CMK (cell line): ENCODE results near the gene FUS.
"Not testable (repeated sequence)": the region's sequence is repeated elsewhere in the genome, so short reads cannot be mapped to it uniquely, and the experiment has no call there.

Experiments
- DNase-seq: peaks from one replicate; pipeline ENCODE4 v3.0.0-alpha.2; 2010; ENCODE audit warnings: low read depth

FUS gene

DNA sequence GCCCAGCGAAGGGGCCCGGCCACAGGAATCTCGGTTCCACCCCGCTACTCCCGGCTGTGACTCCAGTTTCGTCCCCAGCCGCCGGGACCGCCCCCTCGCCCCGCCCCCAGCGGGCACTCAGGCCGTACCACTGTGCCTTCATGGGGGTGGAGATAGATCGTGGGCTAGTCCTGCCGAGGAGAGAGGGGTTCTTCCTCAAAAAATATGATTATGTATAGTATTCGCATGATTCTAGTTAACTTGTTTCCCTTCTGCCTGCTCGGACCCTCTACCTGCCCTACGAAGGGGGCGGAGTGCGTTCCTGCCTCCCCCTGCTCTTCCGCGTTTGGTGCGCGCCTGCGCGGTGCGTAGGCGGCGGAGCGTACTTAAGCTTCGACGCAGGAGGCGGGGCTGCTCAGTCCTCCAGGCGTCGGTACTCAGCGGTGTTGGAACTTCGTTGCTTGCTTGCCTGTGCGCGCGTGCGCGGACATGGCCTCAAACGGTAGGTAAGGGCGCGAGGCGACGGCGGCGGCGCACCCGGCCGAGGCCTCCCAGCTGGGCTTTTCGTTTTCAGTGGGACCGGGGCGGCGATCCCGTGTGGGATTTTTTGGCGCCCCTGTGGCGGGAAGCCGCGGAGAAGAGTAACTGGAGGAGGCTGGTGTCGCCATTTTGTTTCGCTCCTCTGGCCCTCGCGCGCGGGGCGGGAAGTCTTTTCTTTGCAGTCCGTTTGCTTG, at the start of gene FUS:
FUS (plus strand) TSS at position 393 of the 713 bp plus-strand sequence; CDS start at position 469, 76 bp downstream.
- DNase-seq, result peak; percentile 95

DNA sequence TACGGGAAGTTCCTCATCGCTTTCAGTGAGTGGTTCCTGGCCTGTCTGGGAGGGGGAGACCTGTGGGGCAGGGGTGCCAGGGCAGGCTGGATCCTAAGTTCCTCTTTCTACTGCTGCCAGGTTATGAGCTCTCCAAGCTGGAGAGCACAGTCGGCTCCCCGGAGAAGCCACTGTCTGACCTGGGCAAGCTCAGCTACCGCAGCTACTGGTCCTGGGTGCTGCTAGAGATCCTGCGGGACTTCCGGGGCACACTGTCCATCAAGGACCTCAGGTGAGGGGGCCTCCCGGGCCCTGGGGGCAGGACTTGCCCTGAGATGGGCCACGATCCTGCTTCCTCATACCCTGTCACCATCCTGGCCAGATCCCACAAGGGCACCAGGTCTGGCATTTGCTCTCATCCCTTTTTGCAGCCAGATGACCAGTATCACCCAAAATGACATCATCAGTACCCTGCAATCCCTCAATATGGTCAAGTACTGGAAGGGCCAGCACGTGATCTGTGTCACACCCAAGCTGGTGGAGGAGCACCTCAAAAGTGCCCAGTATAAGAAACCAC, 49.5 kb upstream of the FUS start:
- no peak for DNase-seq

DNA sequence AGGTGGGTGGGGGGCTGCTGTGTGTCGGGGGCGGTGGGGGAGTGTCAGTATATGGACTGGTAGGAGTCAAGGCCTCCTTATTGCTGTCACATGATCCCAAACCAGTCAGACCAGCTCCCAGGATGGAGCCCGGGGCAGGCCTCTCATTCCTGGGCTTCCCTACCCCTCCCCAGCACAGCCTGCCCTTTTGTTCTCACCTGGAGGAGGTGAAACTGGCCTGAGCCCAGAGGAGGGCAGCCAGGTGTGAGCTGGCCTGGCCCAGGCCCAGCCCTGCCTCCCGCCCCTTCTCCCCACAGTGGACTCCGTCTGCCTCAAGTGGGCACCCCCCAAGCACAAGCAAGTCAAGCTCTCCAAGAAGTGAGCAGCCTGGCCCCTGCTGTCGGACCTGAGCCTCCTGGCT, 49.0 kb upstream of the FUS start:
- no peak for DNase-seq

DNA sequence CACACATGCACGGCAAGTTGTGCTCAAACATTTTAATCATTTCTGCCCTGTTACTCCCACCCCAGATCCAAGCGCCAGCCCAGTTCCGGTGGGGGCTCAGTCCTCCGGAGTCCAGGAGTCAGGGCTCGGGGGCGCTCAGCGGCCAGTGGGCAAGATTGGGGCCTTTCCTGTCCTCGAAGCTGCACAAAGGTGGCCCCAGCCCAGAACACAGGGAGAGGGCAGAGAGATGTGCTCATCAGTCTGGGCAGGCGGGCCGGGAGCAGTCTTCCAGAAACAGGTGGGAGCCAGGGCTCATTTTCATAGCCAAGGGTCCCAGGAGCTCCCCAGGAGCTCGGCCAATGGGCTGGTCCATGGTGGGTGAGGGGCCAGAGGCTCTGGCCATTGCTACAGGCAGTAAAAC, 48.5 kb upstream of the FUS start:
- DNase-seq, result no peak

DNA sequence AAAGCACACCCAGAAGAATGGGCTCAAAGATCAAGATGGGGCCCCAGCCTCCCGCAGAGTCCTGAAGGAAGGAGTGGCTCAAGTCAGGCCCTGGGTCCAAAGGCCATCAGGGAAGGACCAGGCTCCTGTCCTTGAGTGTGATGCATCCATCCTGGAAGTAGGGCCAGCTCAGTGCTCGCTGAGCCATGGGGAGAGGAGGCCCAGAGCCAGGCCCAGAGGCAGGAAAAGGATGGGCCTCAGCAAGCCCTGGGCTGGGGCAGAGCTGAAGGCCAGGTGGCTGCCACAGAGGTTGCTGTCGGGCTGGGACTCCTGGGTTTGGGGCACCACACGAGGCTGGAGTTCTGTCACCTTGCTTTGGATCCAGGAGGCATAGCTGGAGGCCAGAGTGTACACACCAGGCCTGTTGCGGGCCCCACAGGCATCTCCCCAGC, 48.1 kb upstream of the FUS start:
- no peak for DNase-seq

DNA sequence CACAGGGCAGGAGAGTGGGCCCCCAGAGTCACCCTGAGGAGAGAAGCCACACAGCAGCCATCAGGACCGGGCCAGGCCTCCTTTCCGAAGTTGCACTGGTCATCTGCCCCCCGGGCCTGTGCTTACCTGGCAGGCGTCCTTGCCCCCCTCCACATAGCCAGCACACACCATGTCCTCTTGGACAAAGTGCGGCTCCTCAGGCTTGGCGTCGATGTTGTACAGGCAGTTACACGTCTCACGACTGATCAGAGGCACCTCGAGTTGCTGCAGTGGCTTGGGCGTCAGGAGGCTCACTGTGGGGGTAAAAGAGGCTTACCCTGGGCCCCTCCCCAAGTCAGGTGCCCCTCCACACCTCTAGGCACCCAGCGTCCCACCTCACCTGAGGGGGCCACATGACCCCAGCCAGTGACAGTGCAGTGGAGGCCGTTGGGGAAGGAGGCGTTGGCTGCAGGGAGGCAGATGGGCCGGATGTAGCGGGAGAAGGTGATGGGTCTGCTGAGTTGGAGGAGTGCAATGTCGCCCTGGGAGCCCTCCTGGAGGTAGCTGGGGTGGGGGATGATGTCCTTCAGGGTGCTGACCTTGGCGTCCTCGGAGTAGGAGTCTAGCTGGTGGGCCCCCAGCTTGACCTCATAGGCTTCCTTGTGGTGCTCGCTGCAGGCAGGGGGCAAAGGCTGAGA, 47.5 kb upstream of the FUS start:
- DNase-seq, result no peak

DNA sequence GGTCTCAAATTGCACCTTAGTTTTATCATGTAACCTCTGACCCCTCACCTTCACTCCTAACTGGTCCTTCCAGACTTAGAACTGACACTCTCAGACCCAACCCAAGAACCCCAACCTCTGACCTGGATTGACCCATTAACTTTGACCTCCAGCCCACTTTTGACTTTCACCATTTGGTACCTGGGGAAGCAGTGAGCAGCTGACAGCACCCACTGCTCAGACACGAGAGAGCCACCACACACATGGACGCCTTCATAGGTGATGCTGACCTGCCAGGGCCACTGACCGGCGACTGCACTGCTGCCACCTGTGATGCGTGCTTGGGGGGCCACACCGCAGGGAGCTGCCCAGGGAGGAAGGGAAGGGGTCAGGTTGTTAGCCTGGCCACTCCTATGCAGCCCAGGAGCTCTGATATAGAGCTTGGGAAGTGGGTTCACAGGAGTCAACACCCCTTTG, 46.9 kb upstream of the FUS start:
- no peak for DNase-seq

DNA sequence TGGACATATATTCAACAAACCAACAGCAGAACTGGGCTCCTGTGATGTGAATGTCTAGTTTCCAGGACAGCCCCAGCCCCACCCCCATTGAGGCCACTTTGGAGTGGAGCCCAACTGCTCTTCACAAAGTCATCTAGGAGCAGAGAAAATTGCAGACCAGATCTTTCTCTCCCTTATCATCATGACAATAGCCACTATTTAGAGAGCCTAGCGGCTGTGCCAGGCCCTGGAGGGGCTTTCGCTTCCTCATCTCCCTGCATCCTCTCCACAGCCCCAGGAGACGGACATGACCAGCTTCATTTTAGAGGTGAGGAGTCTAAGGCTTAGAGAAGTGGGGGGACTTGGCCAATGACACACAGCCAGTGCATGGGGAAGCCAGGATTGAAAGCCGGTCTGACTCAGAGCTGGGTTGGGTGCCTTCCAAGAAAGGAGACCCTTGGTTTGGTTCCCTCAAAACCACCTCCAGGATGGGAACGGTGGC, 45.8 kb upstream of the FUS start:
- no peak for DNase-seq

DNA sequence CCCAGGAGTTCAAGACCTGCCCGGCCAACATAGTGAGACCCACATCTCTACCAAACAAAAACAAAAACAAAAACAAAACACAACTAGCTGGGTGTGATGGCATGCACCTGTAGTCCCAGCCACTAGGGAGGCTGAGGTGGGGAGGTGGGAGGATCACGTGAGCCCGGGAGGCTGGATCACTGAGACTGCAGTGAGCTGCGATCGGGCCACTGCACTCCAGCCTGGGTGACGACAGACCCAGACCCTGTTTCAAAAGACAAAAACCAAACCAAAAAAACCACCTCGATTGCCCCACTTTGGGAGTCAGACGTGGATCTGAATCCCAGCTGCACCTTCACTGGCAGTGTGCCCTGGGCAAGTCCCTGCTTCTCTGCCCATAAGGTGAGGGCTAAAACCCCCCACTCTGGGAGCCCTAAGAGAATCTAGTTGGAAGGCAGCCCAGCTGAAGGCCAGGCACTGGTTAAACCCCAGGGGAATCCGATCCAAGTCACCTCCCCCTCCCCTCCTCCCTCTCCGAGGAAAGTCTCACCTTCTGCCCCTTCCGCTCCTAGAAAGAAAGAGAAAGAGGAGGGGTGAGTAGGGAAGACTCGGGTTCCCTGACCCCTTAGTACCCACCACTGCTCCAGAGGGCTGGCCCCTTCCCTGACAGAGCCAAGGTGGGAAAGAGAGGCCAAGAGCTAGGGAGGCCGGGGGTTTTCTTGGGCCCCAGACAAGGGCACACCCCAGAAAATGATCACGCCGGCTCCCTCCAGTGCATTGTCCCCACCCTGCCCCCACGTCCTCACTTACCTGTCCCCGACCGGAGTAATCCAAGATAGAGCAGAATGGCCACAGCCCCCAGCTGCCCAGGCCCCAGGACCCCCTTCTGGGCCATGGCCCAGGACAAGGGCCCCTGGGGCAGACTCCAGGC, 45.1 kb upstream of the FUS start:
- DNase-seq, result no peak

DNA sequence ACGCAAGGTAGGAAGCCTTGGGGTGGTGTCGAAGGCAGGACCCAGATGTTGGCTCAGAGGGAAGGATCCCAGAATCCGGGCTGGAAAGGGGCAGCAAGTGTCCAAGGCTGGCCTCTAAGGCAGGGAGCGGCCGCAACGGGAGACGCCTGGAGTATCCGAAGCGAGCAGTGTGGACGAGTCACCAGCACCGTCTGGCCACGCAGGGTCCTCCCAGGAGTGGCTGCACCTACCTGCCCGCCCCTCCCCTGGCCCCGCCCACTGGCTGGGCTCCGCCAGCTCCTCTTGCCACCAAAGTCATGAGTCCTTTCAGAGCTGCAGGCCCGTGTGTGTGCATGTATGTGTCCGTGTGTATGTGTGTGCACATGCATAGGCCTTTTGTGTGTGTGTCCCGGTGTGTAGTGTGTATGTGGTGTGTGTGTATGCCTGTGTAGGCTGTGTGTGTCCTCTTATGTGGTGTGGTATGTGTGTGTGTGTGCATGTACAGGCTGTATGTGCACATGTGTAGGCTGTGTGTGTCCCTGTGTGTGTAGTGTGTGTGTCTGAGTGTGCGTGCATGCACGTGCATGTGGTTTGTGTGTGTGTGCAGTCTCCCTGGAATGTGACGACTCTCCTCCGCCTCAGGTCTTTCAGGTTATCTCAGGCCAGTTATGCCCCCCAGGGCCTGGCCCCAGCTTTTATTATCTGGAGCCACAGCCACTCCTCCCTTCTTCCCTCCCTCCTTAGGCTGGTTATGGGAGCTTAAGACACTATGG, 44.2 kb upstream of the FUS start, which contains the start of gene PRSS8:
PRSS8 (minus strand) TSS at position 193 of the 752 bp plus-strand sequence. CDS start 229 bp downstream, outside the sequence.
- no peak for DNase-seq

DNA sequence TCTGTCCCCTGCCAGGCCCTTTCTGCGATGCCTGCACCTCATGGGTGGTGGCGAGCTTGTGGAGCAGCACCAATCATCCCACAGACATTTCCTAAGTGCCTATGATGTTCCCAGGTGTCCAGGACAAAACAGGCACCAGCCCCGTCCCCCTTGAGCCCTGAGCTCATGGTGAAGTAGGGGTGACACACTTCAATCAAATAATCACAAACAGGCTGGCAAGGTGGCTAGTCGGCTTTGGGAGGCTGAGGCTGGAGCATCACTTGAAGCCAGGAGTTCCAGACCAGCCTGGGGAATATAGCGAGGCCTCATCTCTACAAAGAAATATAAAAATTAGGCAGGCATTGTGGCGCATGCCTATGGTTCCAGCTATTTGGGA, 43.7 kb upstream of the FUS start:
- DNase-seq, result no peak

DNA sequence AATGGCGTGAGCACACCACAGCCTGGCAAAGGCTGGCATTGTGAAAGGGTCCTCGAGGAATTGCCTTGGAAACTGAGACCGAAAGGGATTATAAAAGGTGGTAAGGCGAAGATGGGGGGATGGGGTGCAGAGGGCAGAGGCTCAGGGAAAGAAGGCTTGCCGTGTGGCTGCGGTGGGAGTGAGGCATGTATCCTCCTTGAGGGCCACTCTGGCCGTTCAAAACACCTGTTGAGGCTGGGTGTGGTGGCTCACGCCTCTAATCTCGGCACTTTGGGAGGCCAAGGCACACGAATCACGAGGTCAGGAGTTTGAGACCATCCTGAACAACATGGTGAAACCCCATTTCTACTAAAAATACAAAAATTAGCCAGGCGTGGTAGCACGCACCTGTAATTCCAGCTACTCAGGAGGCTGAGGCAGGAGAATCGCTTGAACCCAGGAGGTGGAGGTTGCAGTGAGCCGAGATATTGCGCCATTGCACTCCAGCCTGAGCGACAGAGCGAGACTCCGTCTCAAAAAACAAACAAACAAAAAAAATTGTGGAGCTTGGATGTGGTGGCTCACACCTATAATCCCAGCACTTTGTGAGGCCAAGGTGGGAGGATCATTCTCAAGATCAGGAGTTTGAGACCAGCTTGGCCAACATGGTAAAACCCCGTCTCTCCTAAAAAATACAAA, 43.0 kb upstream of the FUS start:
- DNase-seq, result not testable (repeated sequence)

DNA sequence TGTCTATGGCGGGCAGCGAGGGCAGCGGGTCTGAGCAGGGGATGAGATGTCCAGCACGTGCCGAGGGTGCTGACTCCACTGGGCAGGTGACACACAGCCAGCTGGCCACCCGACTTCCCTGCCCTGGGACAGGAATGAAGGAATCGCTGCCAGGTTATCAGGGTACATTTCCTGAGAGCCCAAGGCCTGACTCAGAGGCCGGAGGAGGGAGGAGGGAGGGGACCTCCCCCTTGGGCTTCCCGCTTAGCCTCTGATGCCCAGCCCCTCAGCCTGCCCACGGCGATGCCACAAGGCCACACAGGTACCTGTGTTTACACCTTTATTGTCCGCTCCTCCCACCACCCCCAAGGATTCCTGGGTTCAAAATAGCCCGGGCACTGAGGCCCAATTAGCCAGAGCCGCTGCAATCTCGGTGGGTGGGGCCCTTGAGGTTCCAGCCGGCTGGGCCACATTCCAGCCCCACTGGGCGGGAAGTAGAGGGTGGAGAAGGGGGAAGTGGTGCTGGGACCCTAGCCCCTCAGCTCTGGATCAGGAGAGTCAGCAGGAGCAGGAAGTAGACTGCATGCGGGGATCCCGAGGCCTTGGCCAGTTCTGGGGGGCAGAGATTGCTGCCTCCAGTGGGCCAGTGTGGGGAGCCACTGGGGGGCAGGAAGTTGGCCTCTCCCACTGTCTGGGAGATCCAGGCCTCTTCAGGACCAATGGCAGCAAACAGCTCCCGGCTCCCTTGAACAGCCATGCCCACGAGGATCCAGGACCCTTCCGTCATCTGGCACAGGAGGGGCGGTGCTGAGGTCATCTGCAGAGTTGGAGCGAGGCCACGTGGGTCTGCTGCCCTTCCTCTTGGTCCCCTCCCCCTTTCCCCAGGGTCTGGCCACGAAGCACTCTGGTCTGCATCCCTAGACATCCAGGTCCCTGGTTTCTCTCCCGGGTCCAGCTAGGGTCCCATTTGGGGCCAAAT, 41.0 kb upstream of the FUS start:
- DNase-seq, result no peak

DNA sequence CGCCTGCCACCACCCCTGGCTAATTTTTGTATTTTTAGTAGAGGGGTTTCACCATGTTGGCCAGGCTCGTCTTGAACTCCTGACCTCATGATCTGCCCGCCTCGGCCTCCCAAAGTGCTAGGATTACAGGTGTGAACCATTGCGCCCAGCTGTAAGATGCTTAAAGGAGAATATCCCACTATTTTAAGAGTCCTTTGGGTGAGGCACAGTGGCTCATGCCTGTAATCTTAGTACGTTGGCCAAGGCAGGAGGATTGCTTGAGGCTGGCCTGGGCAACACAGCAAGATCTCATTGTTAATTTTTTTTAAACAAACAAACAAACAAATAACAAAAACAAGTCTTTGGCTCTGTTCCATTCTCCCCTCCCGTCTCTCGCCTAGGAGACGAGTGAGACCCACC, 38.9 kb upstream of the FUS start:
- DNase-seq, result not testable (repeated sequence)

DNA sequence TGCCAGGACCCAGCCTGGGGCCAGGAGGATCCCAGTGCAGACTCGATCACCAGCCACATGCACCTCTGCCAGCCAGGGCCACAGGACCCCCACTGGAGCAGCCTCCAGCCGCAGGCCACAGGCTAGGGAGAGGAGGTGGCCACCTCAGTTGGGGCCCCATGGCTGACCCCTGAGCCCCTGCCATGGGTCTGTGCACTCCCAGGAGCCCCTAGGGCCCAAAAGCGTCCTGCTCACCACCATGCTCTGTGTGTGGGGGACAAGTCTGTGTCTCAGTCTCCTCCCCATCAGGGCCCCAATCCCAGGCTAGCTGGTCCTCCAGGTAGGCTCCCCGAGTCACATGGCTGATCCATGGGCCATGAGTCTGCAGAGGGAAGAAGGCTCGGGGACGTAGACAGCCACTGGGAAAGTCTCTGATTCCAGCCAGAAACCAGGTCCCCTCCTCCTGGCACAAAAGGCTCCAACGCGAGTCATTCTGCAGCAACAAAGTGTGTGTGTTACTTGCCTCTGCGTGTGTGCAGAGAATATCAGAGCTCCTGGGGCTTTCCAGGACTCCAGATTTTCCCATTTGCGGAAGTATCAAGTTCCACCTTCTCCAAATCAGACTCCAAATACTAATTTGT, 38.3 kb upstream of the FUS start:
- no peak for DNase-seq

DNA sequence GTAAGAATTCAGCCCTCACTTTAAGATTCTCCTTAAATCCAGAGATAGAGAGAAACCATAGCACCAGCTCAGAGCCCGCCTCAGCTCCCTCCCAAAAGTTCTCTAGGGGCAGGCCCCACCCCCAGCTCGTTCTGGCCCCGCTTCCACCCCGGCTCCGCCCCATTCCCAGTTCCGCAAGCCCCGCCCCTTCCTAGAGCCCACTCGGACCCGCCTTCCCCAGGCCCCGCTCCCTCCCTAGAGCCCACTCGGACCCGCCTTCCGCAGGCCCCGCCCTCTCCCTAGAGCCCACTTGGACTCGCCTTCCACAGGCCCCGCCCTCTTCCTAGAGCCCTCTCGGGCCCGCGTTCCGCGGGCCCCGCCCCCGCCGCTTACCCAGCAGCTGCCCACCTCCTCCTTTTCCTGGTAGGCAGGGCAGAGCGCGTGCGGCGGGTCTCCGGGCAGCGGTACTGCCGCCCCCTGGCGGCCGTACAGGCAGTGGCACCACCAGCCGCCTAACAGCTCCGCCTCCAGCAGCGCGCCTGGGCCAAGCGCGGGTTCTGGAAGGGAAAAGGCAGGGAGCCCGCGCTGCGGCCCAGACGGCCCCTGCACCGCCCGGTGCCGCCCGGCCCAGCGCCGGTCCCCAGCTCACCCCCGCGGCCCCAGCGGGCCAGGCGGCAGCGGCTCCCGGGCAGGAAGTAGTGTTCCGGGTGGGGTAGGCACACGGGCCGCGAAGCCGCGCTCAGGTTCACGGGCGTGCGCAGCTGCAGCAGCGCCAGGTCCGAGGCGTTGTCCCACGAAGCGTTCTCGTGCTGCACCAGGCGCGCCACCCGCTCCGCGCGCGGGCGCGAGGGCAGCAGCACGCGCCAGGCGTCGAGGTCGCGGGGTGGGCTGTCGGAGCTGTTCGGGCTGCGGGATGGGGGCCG, 37.6 kb upstream of the FUS start:
- DNase-seq, result peak; percentile 97

DNA sequence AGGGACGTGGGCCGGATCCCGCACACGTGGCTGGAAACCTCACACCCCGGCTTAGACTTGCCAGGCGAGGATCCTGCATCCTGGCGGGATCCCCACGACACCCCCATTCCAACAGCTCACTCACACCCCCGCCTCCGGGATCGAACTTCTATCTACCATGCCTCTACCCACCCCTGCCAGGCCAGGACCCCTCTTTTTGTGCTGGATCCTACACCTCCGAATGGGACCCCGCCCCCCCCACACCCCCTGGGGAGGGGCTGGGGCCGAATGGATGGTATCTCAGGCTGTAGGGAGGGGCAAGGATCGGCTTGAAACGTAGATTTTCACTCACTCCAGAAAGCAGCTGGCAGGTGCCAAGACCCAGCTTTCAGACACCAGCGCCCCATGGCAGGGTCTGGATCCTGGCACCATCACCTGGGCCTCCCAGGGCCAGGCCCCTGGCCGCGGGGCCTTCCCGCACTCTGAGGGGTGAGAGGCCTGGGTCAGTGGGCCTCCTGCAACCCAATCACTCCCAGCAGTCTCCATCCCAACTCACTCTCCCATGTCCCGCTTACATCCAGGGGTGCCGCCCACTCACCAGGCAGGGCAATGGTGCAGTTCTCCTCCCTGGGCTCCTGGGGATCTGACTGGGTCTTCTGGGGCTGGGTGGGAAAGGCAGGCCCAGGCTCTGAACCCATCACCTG, 36.8 kb upstream of the FUS start:
- no peak for DNase-seq
